GM12878 (cell line): Measurements from ENCODE around the gene OOSP2. TPM values are rescaled to one million over a fixed set of nuclear protein-coding genes. Genes with fewer than 3 reads are reported as not detected.

ENCODE experiments used
- ATAC-seq: fragments of 200-7000 bp; cut with Tn5 transposase; 3 replicates; pipeline ENCODE4 v1.9.1; 2020; ENCODE audit warnings: mild to moderate bottlenecking, moderate library complexity
- BruUV-seq: library from RNA; stranded (reverse); fragments of 400-500 nt; replicated peaks from 2 replicates; lab custom pipeline; 2021; lab: Mats Ljungman, UMichigan
- CTCF ChIA-PET: fragments of 300-600 bp; sonication (Branson Sonifier 250); formaldehyde crosslinking; extraction: SDS; loops from one replicate; lab custom pipeline; 2021; ENCODE audit warnings: inconsistent platforms; lab: Yijun Ruan, JAX
- POLR2A ChIA-PET: fragments of 350-600 bp; formaldehyde crosslinking; extraction: SDS; loops from one replicate; lab custom pipeline; 2021; ENCODE audit warnings: inconsistent platforms; lab: Charles Lee
- RAD21 ChIA-PET: fragments of 300-600 bp; sonication (Branson Sonifier 250); formaldehyde crosslinking; loops from one replicate; lab custom pipeline; 2023; ENCODE audit warnings: antibody characterized with exemption; ENCODE audit not compliant: unreplicated experiment; lab: Charles Lee
- SMC1A ChIA-PET: fragments of 300-600 bp; sonication (Branson Sonifier 250); formaldehyde crosslinking; loops from one replicate; lab custom pipeline; 2023; ENCODE audit not compliant: unreplicated experiment, uncharacterized antibody; lab: Charles Lee
- DNase-seq: peaks from one replicate; pipeline ENCODE4 v3.0.0-alpha.2; 2011; ENCODE audit warnings: low read depth, low spot score
- FAIRE-seq: peaks from 3 replicates; lab custom pipeline; 2011; peaks lifted over from hg19 to GRCh38; lab: Jason Lieb, UNC
- H2AFZ ChIP-seq: 2 replicates; pipeline ENCODE4 v1.6.0; 2011; ENCODE audit warnings: low read depth, low read length, control low read depth; ENCODE audit not compliant: control insufficient read depth
- H3K27ac ChIP-seq: 2 replicates; pipeline ENCODE4 v1.5.1; 2011; ENCODE audit warnings: control low read depth; ENCODE audit not compliant: control insufficient read depth, insufficient read depth
- H3K27me3 ChIP-seq, 2 experiments: replicated peaks in 1 of 2; 2 replicates each; pipeline versions ENCODE4 v1.6.0 to v1.6.1; 2011; ENCODE audit warnings: low read length in 1 of 2; ENCODE audit not compliant: control insufficient read depth in 2 of 2, insufficient read depth in 2 of 2
- H3K36me3 ChIP-seq, 2 experiments: 2 replicates each; pipeline ENCODE4 v1.5.1; 2011; ENCODE audit warnings: low read length in 1 of 2; ENCODE audit not compliant: control insufficient read depth in 2 of 2, insufficient read depth in 2 of 2
- H3K4me1 ChIP-seq: 2 replicates; pipeline ENCODE4 v1.6.1; 2011; ENCODE audit warnings: mild to moderate bottlenecking, low read length, moderate library complexity, mixed read lengths; ENCODE audit not compliant: control insufficient read depth, insufficient read depth
- H3K4me2 ChIP-seq: 2 replicates; pipeline ENCODE4 v1.6.0; 2011; ENCODE audit warnings: control low read depth; ENCODE audit not compliant: control insufficient read depth, insufficient read depth
- H3K4me3 ChIP-seq: fragments of 200-600 bp; sonication (generic); 2 replicates; pipeline ENCODE4 v1.5.1; 2016
- H3K79me2 ChIP-seq: 2 replicates; pipeline ENCODE4 v1.6.0; 2011; ENCODE audit warnings: low read length; ENCODE audit not compliant: control insufficient read depth, insufficient read depth
- H3K9ac ChIP-seq: 2 replicates; pipeline ENCODE4 v1.8.0; 2011; ENCODE audit warnings: low read length, control low read depth, mixed read lengths; ENCODE audit not compliant: control insufficient read depth, insufficient read depth
- H3K9me3 ChIP-seq: replicated peaks from 3 replicates; pipeline ENCODE4 v1.5.1; 2011; ENCODE audit warnings: mild to moderate bottlenecking, low read length; ENCODE audit not compliant: control insufficient read depth, insufficient read depth
- H4K20me1 ChIP-seq: 2 replicates; pipeline ENCODE4 v1.6.0; 2011; ENCODE audit not compliant: control insufficient read depth, insufficient read depth
- ATF7 ChIP-seq: fragments of 450-650 bp; IDR thresholded peaks from 2 replicates; pipeline ENCODE4 v1.6.1; 2016; ENCODE audit warnings: low read depth, mild to moderate bottlenecking
- BCL11A ChIP-seq: IDR thresholded peaks from 2 replicates; pipeline ENCODE4 v1.6.1; 2011; ENCODE audit warnings: low read depth, low read length
- CTCF ChIP-seq, 3 experiments: IDR thresholded peaks in 2 of 3; conservative IDR thresholded peaks in 1 of 3; 2 replicates each; pipeline ENCODE4 v1.5.1; 2011; ENCODE audit warnings: low read depth in 3 of 3, low read length in 3 of 3, mild to moderate bottlenecking in 3 of 3, control low read depth in 2 of 3, moderate library complexity in 2 of 3, inconsistent platforms in 1 of 3, mixed read lengths in 1 of 3; ENCODE audit not compliant: control insufficient read depth in 2 of 3, insufficient read depth in 1 of 3; ENCODE audit errors: extremely low read depth in 1 of 3
- HDGF ChIP-seq: fragments of 450-650 bp; IDR thresholded peaks from 2 replicates; pipeline ENCODE4 v1.6.1; 2016; ENCODE audit warnings: antibody characterized with exemption
- HSF1 ChIP-seq: fragments of 150-350 bp; IDR thresholded peaks from 2 replicates; pipeline ENCODE4 v1.6.1; 2014; ENCODE audit warnings: mild to moderate bottlenecking, low read depth, low read length
- JUND ChIP-seq: IDR thresholded peaks from 2 replicates; pipeline ENCODE4 v1.6.1; 2012; ENCODE audit warnings: low read depth, mild to moderate bottlenecking, low read length, improper control_type of control experiment, moderate library complexity
- KAT2A ChIP-seq: conservative IDR thresholded peaks from 2 replicates; pipeline ENCODE4 v1.6.1; 2011; ENCODE audit warnings: low read depth, low read length; ENCODE audit not compliant: control insufficient read depth
- KLF5 ChIP-seq: fragments of 450-650 bp; IDR thresholded peaks from 2 replicates; pipeline ENCODE4 v1.6.1; 2014; ENCODE audit warnings: mild to moderate bottlenecking; ENCODE audit not compliant: partially characterized antibody
- NBN ChIP-seq: fragments of 450-650 bp; IDR thresholded peaks from 2 replicates; pipeline ENCODE4 v1.6.1; 2016
- NFIC ChIP-seq: IDR thresholded peaks from 2 replicates; pipeline ENCODE4 v1.6.1; 2012; ENCODE audit warnings: low read depth, mild to moderate bottlenecking, inconsistent platforms, low read length, moderate library complexity
- NR2F1 ChIP-seq: fragments of 450-650 bp; conservative IDR thresholded peaks from 2 replicates; pipeline ENCODE4 v1.6.1; 2017; ENCODE audit warnings: mild to moderate bottlenecking
- PAX8 ChIP-seq: fragments of 450-650 bp; IDR thresholded peaks from 2 replicates; pipeline ENCODE4 v1.6.1; 2017; ENCODE audit warnings: mild to moderate bottlenecking, moderate library complexity
- POLR2AphosphoS2 ChIP-seq: IDR thresholded peaks from 2 replicates; pipeline ENCODE4 v1.6.1; 2011; ENCODE audit warnings: low read depth, mild to moderate bottlenecking, low read length, improper control_type of control experiment, moderate library complexity
- RUNX3 ChIP-seq: IDR thresholded peaks from 2 replicates; pipeline ENCODE4 v1.6.1; 2012; ENCODE audit warnings: low read length, inconsistent platforms
- SMARCA5 ChIP-seq: fragments of 450-650 bp; IDR thresholded peaks from 2 replicates; pipeline ENCODE4 v1.6.1; 2017; ENCODE audit warnings: mild to moderate bottlenecking
- ZNF384 ChIP-seq: IDR thresholded peaks from 2 replicates; pipeline ENCODE4 v1.6.1; 2012; ENCODE audit warnings: low read depth, mild to moderate bottlenecking, low read length, improper control_type of control experiment, borderline replicate concordance
- WGBS: methylation state at CpG from one replicate; pipeline ENCODE4 v1.1.6; 2016; ENCODE audit warnings: low lambda C conversion rate; ENCODE audit not compliant: insufficient replicate concordance, insufficient coverage; ENCODE audit errors: missing lambda C conversion rate; 5-methylcytosine and 5-hydroxymethylcytosine counted together
- in situ Hi-C: fragments of 300-500 bp; cut with MboI; formaldehyde crosslinking; loops from 9 replicates; pipeline ENCODE4 v1.14.3; 2018; ENCODE audit warnings: mixed read lengths
- intact Hi-C: fragments of 100-400 bp; cut with micrococcal nuclease; formaldehyde crosslinking; loops from one replicate; pipeline ENCODE4 v1.14.2; 2022; ENCODE audit not compliant: unreplicated experiment
- polyA plus RNA-seq, 11 experiments: library from polyadenylated mRNA; depleted of rRNA in 4 of 11; unstranded in 6 of 11; stranded (reverse) in 5 of 11; fragments of >200 nt; fragmentation: Nextera tagmentation in 4 of 11; fragmentation: Illumina TruSeq in 1 of 11; extraction: Ambion mirVana in 4 of 11; extraction: Trizol in 1 of 11; gene quantifications; 1 replicate in 1 of 11; 2 replicates in 10 of 11; pipeline versions ENCODE4 v1.2.1 to v1.2.3, GENCODE V29; 2011 to 2016; ENCODE audit warnings: inconsistent platforms in 2 of 11, missing spikeins in 2 of 11, low read depth in 1 of 11
- total RNA-seq, 4 experiments: library from RNA; depleted of rRNA in 3 of 4; stranded (reverse); fragments of >200 nt in 3 of 4; fragmentation: Illumina TruSeq in 1 of 4; extraction: Trizol in 1 of 4; gene quantifications; 2 replicates each; pipeline versions ENCODE4 v1.2.1 to v1.2.3, GENCODE V29; 2013 to 2021

The OOSP2 gene
- total and polyA plus RNA-seq, 10 of the 15 experiments (the other 5 are each of a cell fraction or from before 2014, with no cell fraction given), result not detected

GRCh38 chr11:59997800-59998199 lies 42.4 kb upstream of the OOSP2 start (continued):
- no peak for TF ChIP-seq HSF1

GRCh38 chr11:59999691-60000090 lies 40.5 kb upstream of the OOSP2 start:
- H2AFZ ChIP-seq, result no peak overlapping the region
- ChIA-PET RAD21 (no interaction called here), SMC1A (no interaction called here), POLR2A (no interaction called here), CTCF (no interaction called here)
- H3K36me3 ChIP-seq, result no peaks in the 10 kb centered on the region
- no peaks in the 10 kb centered on the region; a peak in 1 of 4 replicates for H3K27me3 ChIP-seq
- 1% methylated on average over 4 of the region's 4 CpGs for WGBS
- no peak overlapping the region for H3K27ac ChIP-seq
- intact Hi-C loops, result no loop called here
- no peak overlapping the region for H3K4me3 ChIP-seq
- no peak overlapping the region for H3K9ac ChIP-seq
- DNase-seq, result no peak
- no peaks in the 10 kb centered on the region for H3K9me3 ChIP-seq
- no peaks in the 10 kb centered on the region for H3K4me1 ChIP-seq
- in situ Hi-C loops, result no loop called here
- H3K79me2 ChIP-seq, result no peaks in the 10 kb centered on the region
- BruUV-seq, result no TSS peak
- TF ChIP-seq ATF7, result no peak
- no peak for TF ChIP-seq KAT2A
- TF ChIP-seq SMARCA5, result no peak
- TF ChIP-seq PAX8, result no peak
- no peak for TF ChIP-seq CTCF (IDR thresholded peaks at IDR 0.05 in 2 of 3, conservative IDR thresholded peaks at IDR 0.05 in 1 of 3; ENCODE audit: control insufficient read depth in 2 of 3, extremely low read depth in 1 of 3, insufficient read depth in 1 of 3, low read depth in 3 of 3, low read length in 3 of 3)
- TF ChIP-seq POLR2AphosphoS2, result no peak
- no peak for TF ChIP-seq JUND
- no peak for TF ChIP-seq ZNF384
- TF ChIP-seq RUNX3, result no peak
- no peak for TF ChIP-seq BCL11A
- no peak for TF ChIP-seq NBN
- TF ChIP-seq HDGF, result no peak
- TF ChIP-seq KLF5, result no peak
- no peak for TF ChIP-seq NR2F1
- no peak for TF ChIP-seq NFIC
- H3K4me2 ChIP-seq, result no peak overlapping the region
- no peak for ATAC-seq
- H4K20me1 ChIP-seq, result no peaks in the 10 kb centered on the region
- no peak for FAIRE-seq
